Lung (tissue), 12 donors: ENCODE data around the gene CTXN1. TPM values are rescaled to one million over a fixed set of nuclear protein-coding genes. Genes with fewer than 3 reads are reported as not detected.

Experiments used
- ATAC-seq: fragments of 200-7000 bp; cut with Tn5 transposase; one replicate; pipeline ENCODE4 v1.9.1; 2020; ENCODE audit warnings: moderate number of reproducible peaks; ENCODE audit not compliant: insufficient read depth, low FRiP score
- DNase-seq, 3 donors: peaks; one replicate each; pipeline ENCODE4 v3.0.0-alpha.2; 2013 to 2017
- H3K27ac ChIP-seq, 2 donors: one replicate each; pipeline ENCODE4 v1.5.1; 2013; ENCODE audit warnings: mild to moderate bottlenecking in 2 of 2, moderate library complexity in 2 of 2, control low read depth in 1 of 2, inconsistent platforms in 1 of 2, low read depth in 1 of 2, low read length in 1 of 2
- H3K27me3 ChIP-seq, 3 donors: one replicate each; pipeline ENCODE4 v1.5.1; 2013; ENCODE audit warnings: low read length in 2 of 3; ENCODE audit not compliant: control insufficient read depth in 3 of 3, insufficient read depth in 3 of 3
- H3K36me3 ChIP-seq, 4 donors: one replicate each; pipeline ENCODE4 v1.5.1; 2013; ENCODE audit warnings: low read length in 4 of 4, mild to moderate bottlenecking in 1 of 4, moderate library complexity in 1 of 4; ENCODE audit not compliant: control insufficient read depth in 4 of 4, insufficient read depth in 4 of 4
- H3K4me1 ChIP-seq, 5 donors: one replicate each; pipeline ENCODE4 v1.5.1; 2013; ENCODE audit warnings: low read length in 5 of 5, mild to moderate bottlenecking in 2 of 5, moderate library complexity in 1 of 5; ENCODE audit not compliant: control insufficient read depth in 5 of 5, insufficient read depth in 5 of 5
- H3K4me3 ChIP-seq: one replicate; pipeline ENCODE4 v1.5.1; 2013; ENCODE audit warnings: mild to moderate bottlenecking, control low read depth, moderate library complexity
- H3K9ac ChIP-seq, 2 donors: one replicate each; pipeline ENCODE4 v1.5.1; 2013; ENCODE audit warnings: low read length in 2 of 2, control low read depth in 1 of 2; ENCODE audit not compliant: insufficient read depth in 1 of 2
- H3K9me3 ChIP-seq, 4 donors: one replicate each; pipeline ENCODE4 v1.5.1; 2013; ENCODE audit warnings: low read length in 3 of 4, mild to moderate bottlenecking in 1 of 4, moderate library complexity in 1 of 4; ENCODE audit not compliant: control insufficient read depth in 4 of 4, insufficient read depth in 3 of 4
- WGBS, 2 donors: extraction: QIAGEN DNeasy Blood & Tissue Kit; methylation state at CpG; one replicate each; pipeline ENCODE4 v1.1.7; 2013; 5-methylcytosine and 5-hydroxymethylcytosine counted together
- polyA plus RNA-seq, 2 donors: library from polyadenylated mRNA; stranded (reverse); fragments of 200-250 nt; gene quantifications; one replicate each; pipeline ENCODE4 v1.2.1, GENCODE V29; 2013
- total RNA-seq, 2 donors: library from RNA; depleted of rRNA in 1 of 2; stranded (reverse); fragments of >200 nt in 1 of 2; gene quantifications; one replicate each; pipeline ENCODE4 v1.2.1, GENCODE V29; 2014 to 2021
- TF ChIP-seq, protein P1 (sequence below): IDR thresholded peaks from 2 replicates; pipeline ENCODE4 v1.5.1; 2012; ENCODE audit warnings: mild to moderate bottlenecking; ENCODE audit errors: control extremely low read depth, extremely low read depth
- donor health status: control.
- donor health status: control.
- donor health status: Bipolar disorder and iron deficiency.
- donor health status: healthy.
- donor health status: DM: yes; HTN: yes; CAD: no.

CTXN1 gene
- total and polyA plus RNA-seq, 4 donors, result 4.3 to 25.9 (median 6.9) TPM

GRCh38 chr19:7971553-7972520, 45.9 kb upstream of the CTXN1 start:
- H3K36me3 ChIP-seq, result peaks cover 5 to 53% (median 32%) of the 10 kb centered on the region in 4 donors
- H3K27ac ChIP-seq, result no peak overlapping the region
- ATAC-seq, result no peak
- TF ChIP-seq, protein P1, sequence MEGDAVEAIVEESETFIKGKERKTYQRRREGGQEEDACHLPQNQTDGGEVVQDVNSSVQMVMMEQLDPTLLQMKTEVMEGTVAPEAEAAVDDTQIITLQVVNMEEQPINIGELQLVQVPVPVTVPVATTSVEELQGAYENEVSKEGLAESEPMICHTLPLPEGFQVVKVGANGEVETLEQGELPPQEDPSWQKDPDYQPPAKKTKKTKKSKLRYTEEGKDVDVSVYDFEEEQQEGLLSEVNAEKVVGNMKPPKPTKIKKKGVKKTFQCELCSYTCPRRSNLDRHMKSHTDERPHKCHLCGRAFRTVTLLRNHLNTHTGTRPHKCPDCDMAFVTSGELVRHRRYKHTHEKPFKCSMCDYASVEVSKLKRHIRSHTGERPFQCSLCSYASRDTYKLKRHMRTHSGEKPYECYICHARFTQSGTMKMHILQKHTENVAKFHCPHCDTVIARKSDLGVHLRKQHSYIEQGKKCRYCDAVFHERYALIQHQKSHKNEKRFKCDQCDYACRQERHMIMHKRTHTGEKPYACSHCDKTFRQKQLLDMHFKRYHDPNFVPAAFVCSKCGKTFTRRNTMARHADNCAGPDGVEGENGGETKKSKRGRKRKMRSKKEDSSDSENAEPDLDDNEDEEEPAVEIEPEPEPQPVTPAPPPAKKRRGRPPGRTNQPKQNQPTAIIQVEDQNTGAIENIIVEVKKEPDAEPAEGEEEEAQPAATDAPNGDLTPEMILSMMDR, result no peak
- no peaks in the 10 kb centered on the region for H3K9me3 ChIP-seq
- no peak for DNase-seq
- no peak overlapping the region for H3K9ac ChIP-seq
- no peaks in the 10 kb centered on the region for H3K27me3 ChIP-seq
- no peaks in the 10 kb centered on the region for H3K4me1 ChIP-seq
- H3K4me3 ChIP-seq, result no peak overlapping the region
- 77 to 87% methylated on average over 35 of the region's 35 CpGs for WGBS, 2 donors

DNA sequence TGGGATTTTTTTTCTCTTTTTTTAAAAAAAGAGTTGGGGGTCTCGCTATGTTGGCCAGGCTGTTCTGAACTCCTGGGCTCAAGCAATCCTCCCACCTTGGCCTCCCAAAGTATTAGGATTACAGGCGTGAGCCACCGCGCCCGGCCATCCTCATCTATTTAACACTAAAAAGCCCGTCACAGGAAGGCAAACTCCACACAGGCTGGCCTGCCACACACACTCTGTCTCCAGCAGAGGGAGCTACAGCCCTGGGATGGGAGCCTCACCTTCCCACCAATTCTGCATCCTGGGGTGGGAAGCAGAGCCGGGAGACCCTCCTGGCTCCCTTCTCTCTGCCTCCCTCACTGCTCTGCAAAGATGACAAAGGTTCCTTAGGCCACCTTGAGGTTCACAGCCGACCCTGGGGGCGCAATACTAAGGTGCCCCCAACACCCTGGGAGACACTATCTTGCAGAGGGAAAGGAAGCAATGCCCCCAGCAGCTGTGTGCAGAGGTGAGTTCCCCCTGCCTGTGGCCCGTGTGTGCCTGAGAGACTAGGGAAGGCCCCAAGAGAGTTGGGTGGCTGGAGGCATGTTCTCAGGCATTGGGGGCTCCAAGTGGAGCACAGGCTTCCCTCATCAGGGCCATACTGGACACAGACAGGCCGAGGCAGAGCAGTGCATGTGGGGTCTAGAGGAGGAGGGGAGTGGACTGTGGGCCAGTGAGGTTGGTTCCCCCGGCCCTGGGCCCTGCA, 44.9 kb upstream of the CTXN1 start:
- Histone ChIP-seq H3K27ac (no peak overlapping the region), H3K4me3 (no peak overlapping the region), H3K27me3 (no peaks in the 10 kb centered on the region), H3K9me3 (no peaks in the 10 kb centered on the region), H3K4me1 (no peaks in the 10 kb centered on the region), H3K36me3 (peaks cover 7 to 55% (median 33%) of the 10 kb centered on the region in 4 donors), H3K9ac (no peak overlapping the region)
- TF ChIP-seq, protein P1, result peak; percentile 19
- ATAC-seq (no peak), DNase-seq (peak in 2 of 3 donors; percentile 30 to 34)
- WGBS, 2 donors, result 73 to 76% methylated on average over 12 of the region's 12 CpGs

- no peaks in the 10 kb centered on the region for H3K9me3 ChIP-seq
- no peaks in the 10 kb centered on the region for H3K4me1 ChIP-seq
- peaks cover 7 to 57% (median 36%) of the 10 kb centered on the region in 4 donors for H3K36me3 ChIP-seq
- H3K27ac ChIP-seq, result no peak overlapping the region
- DNase-seq, result no peak
- whole genome bisulfite sequencing, 2 donors, result 94 to 95% methylated on average over 11 of the region's 11 CpGs
- no peaks in the 10 kb centered on the region for H3K27me3 ChIP-seq
- ATAC-seq, result no peak
- no peak overlapping the region for H3K9ac ChIP-seq
- no peak overlapping the region for H3K4me3 ChIP-seq
- TF ChIP-seq, protein P1, result no peak
These were observed 43.6 kb upstream of the CTXN1 start for GRCh38 chr19:7969555-7969939.
